Stomach (tissue), 4 donors: Measurements from ENCODE around the gene S100A4.

Source experiments
- POLR2AphosphoS5 ChIP-seq, 3 donors: sonication (generic); formaldehyde crosslinking; IDR thresholded peaks; one replicate each; pipeline ENCODE4 v1.6.1; 2016; ENCODE audit warnings: antibody characterized with exemption in 3 of 3
- TF ChIP-seq, protein P1 (sequence below), 7 experiments: fragments of 450-650 bp in 4 of 7; fragments of 200-600 bp in 3 of 7; sonication (generic) in 3 of 7; IDR thresholded peaks; one replicate each; pipeline ENCODE4 v1.5.1; 2016 to 2019; ENCODE audit warnings: antibody characterized with exemption in 7 of 7, control low read depth in 2 of 7, mild to moderate bottlenecking in 1 of 7

DNA sequence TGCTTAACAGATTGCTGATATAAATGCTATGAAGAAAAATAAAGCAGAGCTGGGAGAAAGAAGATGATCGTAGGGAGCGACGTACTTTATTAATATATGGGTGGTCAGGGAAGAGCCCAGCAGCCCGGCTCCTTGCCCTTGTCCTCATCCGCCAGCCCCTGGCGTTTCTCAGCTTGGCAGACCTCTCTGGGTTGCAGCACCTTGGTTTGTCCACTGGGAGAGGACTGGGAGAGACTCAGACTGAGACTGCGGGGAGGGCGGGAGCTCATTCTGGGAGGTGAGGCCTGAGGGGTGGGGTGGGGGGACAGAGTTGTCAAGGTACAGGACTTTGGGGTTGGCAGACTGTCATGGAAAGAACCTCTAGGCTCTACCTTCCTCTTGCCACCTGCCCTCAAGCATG is 6.7 kb upstream of the S100A4 start:
- TF ChIP-seq, protein P1, sequence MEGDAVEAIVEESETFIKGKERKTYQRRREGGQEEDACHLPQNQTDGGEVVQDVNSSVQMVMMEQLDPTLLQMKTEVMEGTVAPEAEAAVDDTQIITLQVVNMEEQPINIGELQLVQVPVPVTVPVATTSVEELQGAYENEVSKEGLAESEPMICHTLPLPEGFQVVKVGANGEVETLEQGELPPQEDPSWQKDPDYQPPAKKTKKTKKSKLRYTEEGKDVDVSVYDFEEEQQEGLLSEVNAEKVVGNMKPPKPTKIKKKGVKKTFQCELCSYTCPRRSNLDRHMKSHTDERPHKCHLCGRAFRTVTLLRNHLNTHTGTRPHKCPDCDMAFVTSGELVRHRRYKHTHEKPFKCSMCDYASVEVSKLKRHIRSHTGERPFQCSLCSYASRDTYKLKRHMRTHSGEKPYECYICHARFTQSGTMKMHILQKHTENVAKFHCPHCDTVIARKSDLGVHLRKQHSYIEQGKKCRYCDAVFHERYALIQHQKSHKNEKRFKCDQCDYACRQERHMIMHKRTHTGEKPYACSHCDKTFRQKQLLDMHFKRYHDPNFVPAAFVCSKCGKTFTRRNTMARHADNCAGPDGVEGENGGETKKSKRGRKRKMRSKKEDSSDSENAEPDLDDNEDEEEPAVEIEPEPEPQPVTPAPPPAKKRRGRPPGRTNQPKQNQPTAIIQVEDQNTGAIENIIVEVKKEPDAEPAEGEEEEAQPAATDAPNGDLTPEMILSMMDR (IDR thresholded peaks at IDR 0.05) = no peak
- TF ChIP-seq POLR2AphosphoS5 (IDR thresholded peaks at IDR 0.05) = no peak
